ENCODE data around the gene CDKN1A.
A peak's percentile ranks its signal among the peaks of the same experiment; 100 is the strongest.

The CDKN1A gene

DNA sequence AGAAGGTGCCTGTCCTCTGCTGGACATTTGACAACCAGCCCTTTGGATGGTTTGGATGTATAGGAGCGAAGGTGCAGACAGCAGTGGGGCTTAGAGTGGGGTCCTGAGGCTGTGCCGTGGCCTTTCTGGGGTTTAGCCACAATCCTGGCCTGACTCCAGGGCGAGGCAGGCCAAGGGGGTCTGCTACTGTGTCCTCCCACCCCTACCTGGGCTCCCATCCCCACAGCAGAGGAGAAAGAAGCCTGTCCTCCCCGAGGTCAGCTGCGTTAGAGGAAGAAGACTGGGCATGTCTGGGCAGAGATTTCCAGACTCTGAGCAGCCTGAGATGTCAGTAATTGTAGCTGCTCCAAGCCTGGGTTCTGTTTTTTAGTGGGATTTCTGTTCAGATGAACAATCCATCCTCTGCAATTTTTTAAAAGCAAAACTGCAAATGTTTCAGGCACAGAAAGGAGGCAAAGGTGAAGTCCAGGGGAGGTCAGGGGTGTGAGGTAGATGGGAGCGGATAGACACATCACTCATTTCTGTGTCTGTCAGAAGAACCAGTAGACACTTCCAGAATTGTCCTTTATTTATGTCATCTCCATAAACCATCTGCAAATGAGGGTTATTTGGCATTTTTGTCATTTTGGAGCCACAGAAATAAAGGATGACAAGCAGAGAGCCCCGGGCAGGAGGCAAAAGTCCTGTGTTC, 1.3 kb upstream of the CDKN1A start:
- peak overlapping the region; percentile 98 for H3K4me3 ChIP-seq (ENCODE audit: low read depth, low read length)
- no peak for DNase-seq (ENCODE audit: low read depth)
- TF ChIP-seq, protein P1, sequence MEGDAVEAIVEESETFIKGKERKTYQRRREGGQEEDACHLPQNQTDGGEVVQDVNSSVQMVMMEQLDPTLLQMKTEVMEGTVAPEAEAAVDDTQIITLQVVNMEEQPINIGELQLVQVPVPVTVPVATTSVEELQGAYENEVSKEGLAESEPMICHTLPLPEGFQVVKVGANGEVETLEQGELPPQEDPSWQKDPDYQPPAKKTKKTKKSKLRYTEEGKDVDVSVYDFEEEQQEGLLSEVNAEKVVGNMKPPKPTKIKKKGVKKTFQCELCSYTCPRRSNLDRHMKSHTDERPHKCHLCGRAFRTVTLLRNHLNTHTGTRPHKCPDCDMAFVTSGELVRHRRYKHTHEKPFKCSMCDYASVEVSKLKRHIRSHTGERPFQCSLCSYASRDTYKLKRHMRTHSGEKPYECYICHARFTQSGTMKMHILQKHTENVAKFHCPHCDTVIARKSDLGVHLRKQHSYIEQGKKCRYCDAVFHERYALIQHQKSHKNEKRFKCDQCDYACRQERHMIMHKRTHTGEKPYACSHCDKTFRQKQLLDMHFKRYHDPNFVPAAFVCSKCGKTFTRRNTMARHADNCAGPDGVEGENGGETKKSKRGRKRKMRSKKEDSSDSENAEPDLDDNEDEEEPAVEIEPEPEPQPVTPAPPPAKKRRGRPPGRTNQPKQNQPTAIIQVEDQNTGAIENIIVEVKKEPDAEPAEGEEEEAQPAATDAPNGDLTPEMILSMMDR (IDR thresholded peaks at IDR 0.05; ENCODE audit: insufficient read depth, low read depth, low read length, missing control alignments), result no peak

DNA sequence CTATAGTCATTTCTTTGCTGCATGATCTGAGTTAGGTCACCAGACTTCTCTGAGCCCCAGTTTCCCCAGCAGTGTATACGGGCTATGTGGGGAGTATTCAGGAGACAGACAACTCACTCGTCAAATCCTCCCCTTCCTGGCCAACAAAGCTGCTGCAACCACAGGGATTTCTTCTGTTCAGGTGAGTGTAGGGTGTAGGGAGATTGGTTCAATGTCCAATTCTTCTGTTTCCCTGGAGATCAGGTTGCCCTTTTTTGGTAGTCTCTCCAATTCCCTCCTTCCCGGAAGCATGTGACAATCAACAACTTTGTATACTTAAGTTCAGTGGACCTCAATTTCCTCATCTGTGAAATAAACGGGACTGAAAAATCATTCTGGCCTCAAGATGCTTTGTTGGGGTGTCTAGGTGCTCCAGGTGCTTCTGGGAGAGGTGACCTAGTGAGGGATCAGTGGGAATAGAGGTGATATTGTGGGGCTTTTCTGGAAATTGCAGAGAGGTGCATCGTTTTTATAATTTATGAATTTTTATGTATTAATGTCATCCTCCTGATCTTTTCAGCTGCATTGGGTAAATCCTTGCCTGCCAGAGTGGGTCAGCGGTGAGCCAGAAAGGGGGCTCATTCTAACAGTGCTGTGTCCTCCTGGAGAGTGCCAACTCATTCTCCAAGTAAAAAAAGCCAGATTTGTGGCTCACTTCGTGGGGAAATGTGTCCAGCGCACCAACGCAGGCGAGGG, 594 bp upstream of the CDKN1A start:
- H3K4me3 ChIP-seq (ENCODE audit: low read depth, low read length), result peak overlapping the region; percentile 98
- peak; percentile 44 for DNase-seq (ENCODE audit: low read depth)
- TF ChIP-seq, protein P1 (IDR thresholded peaks at IDR 0.05; ENCODE audit: insufficient read depth, low read depth, low read length, missing control alignments), result no peak

DNA sequence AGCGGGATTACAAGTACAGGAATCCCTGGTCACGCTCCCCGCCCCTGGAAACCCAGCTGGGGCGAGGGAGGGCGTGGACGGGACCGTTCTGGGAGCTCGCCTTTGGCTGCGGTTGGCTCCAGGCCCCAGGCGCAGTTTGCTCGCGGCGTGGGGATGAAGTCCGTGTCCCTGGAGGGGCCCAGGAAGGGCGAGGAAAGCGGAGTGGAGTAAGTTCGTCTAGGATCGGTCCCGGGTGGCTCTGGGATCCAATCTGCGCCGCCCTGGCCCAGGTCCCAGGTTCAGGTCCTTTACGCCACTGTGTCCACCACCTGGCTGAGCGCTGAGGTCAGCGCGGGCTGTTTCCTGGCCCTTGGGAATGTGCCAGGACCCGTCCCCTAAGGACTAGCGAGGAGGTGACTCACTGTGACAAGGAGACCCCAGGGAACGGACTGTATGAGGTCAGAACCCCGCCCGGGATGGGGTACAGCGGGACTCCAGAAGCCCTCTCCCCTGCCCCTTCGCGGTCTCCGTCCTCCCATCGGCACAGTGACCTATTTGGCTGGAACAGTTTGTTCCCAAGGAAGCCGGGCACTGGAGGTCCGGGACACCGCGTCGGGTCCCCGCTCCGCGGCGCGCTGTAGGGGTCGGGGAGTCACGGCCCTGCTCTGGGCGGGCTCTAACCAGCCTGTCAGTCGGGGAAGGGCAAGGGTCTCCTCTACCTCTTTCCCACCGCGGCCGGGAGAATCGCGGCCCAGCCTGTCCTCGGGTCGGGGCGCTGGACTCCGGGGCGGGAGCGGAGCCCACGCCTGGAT, 724 bp downstream of the CDKN1A start:
- DNase-seq (ENCODE audit: low read depth), result peak; percentile 40
- TF ChIP-seq, protein P1 (IDR thresholded peaks at IDR 0.05; ENCODE audit: insufficient read depth, low read depth, low read length, missing control alignments), result no peak
- H3K4me3 ChIP-seq (ENCODE audit: low read depth, low read length), result peak overlapping the region; percentile 98

DNA sequence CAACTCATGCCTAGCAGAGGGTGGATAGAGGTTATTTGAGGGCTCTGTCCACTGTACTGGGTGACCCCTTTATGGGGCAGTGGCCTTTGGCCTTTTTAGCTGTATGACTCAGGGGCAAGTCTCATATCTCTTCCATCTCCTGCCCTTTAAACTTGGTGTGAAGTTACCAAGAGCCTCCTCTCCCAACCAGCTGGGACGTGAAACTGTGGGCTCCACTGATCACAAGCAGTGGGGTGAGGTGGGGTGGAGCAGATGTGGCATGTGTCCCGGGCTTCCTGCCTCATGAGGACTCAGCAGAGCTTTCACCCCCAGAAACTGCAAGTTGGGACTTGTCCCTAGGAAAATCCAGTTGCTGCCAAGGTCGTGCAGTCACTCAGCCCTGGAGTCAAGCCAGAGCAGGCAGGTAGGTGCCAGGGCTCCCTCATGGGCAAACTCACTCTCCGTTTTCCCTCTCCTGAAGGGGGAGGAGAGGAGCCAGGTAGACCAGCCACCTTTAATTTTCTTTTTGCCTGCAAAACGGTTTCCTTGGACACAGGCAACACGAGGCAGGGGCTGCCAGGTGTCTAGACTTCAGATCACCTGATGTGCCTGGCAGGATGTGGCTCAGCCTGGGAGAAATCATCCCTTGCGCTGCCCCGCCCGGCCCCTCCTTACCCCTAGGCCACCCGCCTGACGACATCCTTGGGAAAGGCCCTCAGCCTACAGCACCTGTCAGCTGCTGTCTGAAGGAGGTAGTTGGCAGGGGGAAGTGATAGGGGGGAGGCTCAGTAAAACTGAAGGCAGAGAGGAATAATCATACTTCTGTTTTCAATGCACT, 4.0 kb downstream of the CDKN1A start:
- peak overlapping the region; percentile 98 for H3K4me3 ChIP-seq (ENCODE audit: low read depth, low read length)
- TF ChIP-seq, protein P1 (IDR thresholded peaks at IDR 0.05; ENCODE audit: insufficient read depth, low read depth, low read length, missing control alignments), result no peak
- DNase-seq (ENCODE audit: low read depth), result peak; percentile 88

DNA sequence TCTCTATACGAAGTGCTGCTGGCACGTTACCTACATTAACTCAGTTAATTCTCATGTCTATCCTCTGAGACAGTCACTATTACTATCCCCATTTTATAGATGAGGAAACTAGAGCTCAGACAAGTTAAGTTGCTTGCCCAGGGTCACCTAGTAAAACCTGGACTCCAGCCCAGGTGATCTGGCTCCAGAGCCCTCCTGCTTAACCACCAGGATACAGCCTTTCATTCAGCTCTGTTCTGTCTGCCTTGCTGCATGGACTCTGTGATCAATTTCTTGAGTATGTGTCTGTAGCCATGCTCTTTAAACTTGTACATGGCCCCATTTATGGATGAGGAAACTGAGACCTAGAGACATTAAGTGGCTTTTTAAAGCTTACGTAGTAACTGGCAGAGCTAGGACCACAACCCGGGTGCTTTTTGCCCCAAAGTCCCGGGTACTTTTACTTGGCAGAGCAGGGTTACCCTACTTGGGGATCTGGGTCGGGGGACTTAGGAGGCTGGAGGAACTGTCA, 4.7 kb downstream of the CDKN1A start:
- TF ChIP-seq, protein P1 (IDR thresholded peaks at IDR 0.05; ENCODE audit: insufficient read depth, low read depth, low read length, missing control alignments), result no peak
- H3K4me3 ChIP-seq (ENCODE audit: low read depth, low read length), result no peak overlapping the region
- DNase-seq (ENCODE audit: low read depth), result no peak
